Neural crest cell (in vitro differentiated cells): ENCODE measurements around the gene CDK6. TPM values are rescaled to one million over a fixed set of nuclear protein-coding genes. Genes with fewer than 3 reads are reported as not detected.

Experiments used
- total RNA-seq: library from RNA; stranded (reverse); gene quantifications from 2 replicates; pipeline ENCODE4 v1.2.1, GENCODE V29; 2021

The CDK6 gene
- total RNA-seq, 1 donor from 2014 or later, result 42.9 TPM

Other genes with a start within 250 kb of the CDK6 start
- gene FAM133B, start 246.2 kb downstream of the CDK6 start, total RNA-seq, result 37.6 and 42.1 TPM in 2 replicates